Sigmoid colon (tissue), 4 donors: Measurements from ENCODE around the gene YAE1.

ENCODE experiments used
- POLR2AphosphoS5 ChIP-seq, 4 donors: sonication (generic); formaldehyde crosslinking; IDR thresholded peaks; one replicate each; pipeline ENCODE4 v1.6.1; 2017; ENCODE audit warnings: antibody characterized with exemption in 4 of 4
- TF ChIP-seq, protein P1 (sequence below), 4 experiments: fragments of 450-650 bp in 3 of 4; fragments of 200-600 bp in 1 of 4; IDR thresholded peaks; one replicate each; pipeline ENCODE4 v1.5.1; 2016 to 2019; ENCODE audit warnings: antibody characterized with exemption in 4 of 4, mild to moderate bottlenecking in 3 of 4, moderate library complexity in 2 of 4

DNA sequence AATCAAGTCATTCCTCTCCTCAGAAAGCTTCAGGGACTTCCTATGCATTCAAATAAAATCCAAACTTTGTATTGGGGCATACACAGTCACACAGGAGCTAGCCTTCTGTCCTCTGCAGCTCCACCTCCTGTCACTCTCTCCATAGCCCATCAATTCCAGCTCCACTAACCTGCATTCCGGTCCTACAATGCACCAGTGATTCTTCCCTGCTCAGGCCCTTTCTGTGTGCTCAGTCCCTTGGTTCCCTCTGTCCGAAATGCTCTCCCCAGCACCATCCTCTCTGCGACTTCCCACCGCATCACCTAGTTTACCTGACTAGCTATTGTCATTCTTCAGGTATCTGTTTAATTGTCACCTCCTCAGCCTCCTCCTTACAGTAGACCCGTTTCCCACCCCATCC is 26.4 kb upstream of the YAE1 start:
- TF ChIP-seq, protein P1, sequence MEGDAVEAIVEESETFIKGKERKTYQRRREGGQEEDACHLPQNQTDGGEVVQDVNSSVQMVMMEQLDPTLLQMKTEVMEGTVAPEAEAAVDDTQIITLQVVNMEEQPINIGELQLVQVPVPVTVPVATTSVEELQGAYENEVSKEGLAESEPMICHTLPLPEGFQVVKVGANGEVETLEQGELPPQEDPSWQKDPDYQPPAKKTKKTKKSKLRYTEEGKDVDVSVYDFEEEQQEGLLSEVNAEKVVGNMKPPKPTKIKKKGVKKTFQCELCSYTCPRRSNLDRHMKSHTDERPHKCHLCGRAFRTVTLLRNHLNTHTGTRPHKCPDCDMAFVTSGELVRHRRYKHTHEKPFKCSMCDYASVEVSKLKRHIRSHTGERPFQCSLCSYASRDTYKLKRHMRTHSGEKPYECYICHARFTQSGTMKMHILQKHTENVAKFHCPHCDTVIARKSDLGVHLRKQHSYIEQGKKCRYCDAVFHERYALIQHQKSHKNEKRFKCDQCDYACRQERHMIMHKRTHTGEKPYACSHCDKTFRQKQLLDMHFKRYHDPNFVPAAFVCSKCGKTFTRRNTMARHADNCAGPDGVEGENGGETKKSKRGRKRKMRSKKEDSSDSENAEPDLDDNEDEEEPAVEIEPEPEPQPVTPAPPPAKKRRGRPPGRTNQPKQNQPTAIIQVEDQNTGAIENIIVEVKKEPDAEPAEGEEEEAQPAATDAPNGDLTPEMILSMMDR (IDR thresholded peaks at IDR 0.05) = no peak
- no peak for TF ChIP-seq POLR2AphosphoS5 (IDR thresholded peaks at IDR 0.05)
